HG02870 (cell line): ENCODE measurements around the gene ST6GALNAC6.

Source experiments
- ATAC-seq: cut with Tn5 transposase; IDR thresholded peaks from one replicate; pipeline ENCODE4 v1.9.1; 2021; ENCODE audit warnings: mild to moderate bottlenecking, moderate library complexity; ENCODE audit not compliant: unreplicated experiment

Gene ST6GALNAC6

GRCh38 chr9:127934986-127935385 lies 35.6 kb upstream of the ST6GALNAC6 start:
- no peak for ATAC-seq

GRCh38 chr9:127934248-127934647 lies 34.8 kb upstream of the ST6GALNAC6 start:
- ATAC-seq: no peak

- ATAC-seq: no peak
Observed at GRCh38 chr9:127931092-127931881, 31.9 kb upstream of the ST6GALNAC6 start.

- peak; percentile 69 for ATAC-seq
Observed at GRCh38 chr9:127930231-127931091, 31.1 kb upstream of the ST6GALNAC6 start, which contains the start of gene PIP5KL1. Gene PIP5KL1 (minus strand): TSS chr9:127930777. CDS start chr9:127930752, 25 bp downstream.

- ATAC-seq: no peak
Observed at GRCh38 chr9:127929625-127929979, 30.2 kb upstream of the ST6GALNAC6 start.

- ATAC-seq: no peak
Observed at GRCh38 chr9:127928676-127929624, 29.5 kb upstream of the ST6GALNAC6 start.

- ATAC-seq: no peak
Observed at GRCh38 chr9:127927988-127928675, 28.7 kb upstream of the ST6GALNAC6 start.

GRCh38 chr9:127927201-127927987 lies 28.0 kb upstream of the ST6GALNAC6 start:
- ATAC-seq: no peak

- no peak for ATAC-seq
Observed at GRCh38 chr9:127926906-127927200, 27.4 kb upstream of the ST6GALNAC6 start.

- ATAC-seq: no peak
Observed at GRCh38 chr9:127925959-127926905, 26.8 kb upstream of the ST6GALNAC6 start.

GRCh38 chr9:127924736-127925444 lies 25.5 kb upstream of the ST6GALNAC6 start:
- ATAC-seq: no peak

- no peak for ATAC-seq
Observed at GRCh38 chr9:127923771-127924170, 24.4 kb upstream of the ST6GALNAC6 start.

- no peak for ATAC-seq
Observed at GRCh38 chr9:127923046-127923445, 23.6 kb upstream of the ST6GALNAC6 start.

GRCh38 chr9:127921557-127922120 lies 22.2 kb upstream of the ST6GALNAC6 start:
- no peak for ATAC-seq

GRCh38 chr9:127920794-127921193 lies 21.4 kb upstream of the ST6GALNAC6 start:
- ATAC-seq: no peak

GRCh38 chr9:127919253-127919815 lies 19.9 kb upstream of the ST6GALNAC6 start:
- no peak for ATAC-seq
